ENCODE measurements around the gene CCR9. TPM values are rescaled to one million over a fixed set of nuclear protein-coding genes. Genes with fewer than 3 reads are reported as not detected.

The CCR9 gene
- total RNA-seq, 1 donor from 2014 or later: not detected

DNA sequence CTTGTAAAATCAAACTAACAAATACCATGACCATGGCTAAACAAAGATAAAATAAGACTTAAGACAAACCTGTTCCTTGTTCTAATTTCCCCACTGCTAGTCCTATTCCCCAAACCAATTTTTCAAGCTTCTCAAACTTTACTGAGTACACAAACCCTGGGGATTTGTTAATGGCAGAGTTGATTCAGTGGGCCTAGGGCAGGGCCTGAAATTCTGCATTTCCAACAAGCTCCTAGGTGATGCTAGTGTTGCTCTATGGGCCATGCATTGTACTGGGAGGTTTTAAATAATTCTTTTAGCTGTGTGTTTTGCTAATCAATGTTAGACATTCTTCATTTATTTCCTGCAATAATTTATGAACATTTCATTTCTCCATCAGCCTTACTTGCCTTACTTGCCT, 13.3 kb upstream of the CCR9 start:
- no peak for DNase-seq

DNA sequence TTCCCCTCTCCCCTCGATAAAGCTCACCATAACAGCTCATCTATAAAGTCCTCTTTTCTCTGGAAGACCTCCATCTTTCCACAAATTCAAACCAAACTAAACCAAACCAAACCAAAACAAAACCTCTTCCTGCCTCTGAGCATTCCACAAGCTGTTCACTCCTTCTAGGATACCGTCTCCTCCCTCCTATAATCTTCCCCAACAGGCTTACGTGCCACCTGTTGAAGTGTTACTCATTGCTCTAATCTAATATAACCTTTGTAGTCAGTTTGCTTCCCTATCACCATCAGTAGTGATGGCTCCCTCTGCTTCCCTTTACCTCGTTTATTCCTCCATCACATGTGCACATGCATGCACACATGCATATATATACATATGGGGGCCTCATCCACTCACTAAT, 12.7 kb upstream of the CCR9 start:
- DNase-seq: no peak

- DNase-seq: no peak
Observed at GRCh38 chr3:45874677-45875346, 11.5 kb upstream of the CCR9 start.

DNA sequence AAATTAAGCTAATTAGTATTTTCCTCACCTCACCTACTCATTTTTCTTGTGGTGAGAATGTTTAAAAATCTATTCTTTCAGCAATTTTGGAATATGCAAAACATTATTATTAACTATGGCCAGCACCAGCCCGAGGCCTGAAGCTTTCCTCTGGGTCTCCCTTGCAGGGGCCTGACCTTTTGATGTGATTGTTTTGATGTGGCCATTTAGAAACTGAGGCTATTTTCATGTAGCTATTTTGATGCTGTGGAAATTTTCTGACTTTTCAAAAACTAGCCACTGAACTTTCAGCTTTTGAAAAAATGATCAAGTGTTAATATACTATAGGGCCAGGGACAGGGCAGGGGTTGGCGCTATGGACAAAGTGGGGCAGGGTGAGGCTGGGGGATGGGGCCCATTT, 8.2 kb upstream of the CCR9 start:
- DNase-seq: no peak

DNA sequence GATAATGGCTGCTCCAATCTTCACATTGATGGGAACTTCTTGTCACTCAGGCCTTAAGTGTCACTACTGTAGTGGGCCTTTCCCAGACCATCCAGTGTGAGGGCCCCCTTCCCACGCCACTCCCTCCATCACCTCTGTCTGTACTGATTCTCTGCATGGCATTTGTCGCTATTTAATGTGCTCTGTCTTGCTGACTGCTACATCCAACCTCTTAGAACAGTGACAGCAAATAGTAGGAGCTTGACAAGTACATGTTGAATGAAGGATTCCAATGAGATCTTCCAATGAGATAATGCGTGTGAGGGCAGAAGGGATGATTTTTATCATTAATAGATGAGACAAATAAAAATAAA, 5.6 kb upstream of the CCR9 start:
- DNase-seq: no peak

DNA sequence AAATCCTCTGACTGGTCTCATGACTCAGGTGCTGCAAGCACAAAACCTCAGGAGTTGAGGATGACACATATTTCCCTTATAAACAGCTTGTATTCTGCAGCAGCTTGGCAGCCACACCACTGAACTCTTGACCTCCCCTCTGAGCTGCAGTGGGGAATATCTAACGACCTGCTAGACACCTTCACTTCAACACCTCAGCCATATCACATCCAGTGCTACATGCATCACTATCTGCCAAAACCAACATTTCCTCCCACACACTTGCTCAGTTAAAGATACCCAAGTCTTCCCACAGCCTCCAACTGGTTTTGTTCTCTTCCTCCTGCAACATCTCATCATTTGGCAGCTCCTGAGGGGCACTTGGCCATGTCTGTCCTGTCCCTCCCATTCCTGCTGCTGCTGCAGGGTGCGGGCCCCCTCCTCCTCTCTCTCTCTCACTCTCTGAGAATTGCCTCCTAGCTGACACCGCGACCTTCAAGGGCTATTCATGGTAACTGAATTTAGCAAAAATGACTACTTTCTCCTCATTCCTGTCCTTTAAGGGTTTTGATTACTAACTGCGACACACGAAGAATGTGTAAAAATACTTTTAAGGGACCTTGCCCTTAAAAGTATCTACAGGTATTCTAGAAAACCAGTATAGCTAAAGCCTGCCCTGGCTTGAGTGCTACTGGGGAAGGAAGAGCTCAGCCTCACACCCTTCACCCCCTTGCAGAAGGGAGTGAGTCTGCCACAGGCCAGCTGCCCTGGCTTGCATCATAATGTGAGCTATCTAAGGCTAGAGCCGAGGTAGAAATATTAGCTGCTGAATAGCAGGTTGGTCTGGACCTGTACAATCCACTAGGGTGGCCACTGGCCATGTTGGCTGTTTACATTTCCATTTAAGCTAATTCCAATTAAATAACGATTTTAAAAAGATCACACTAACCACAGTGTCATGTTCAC, 5.0 kb upstream of the CCR9 start:
- no peak for DNase-seq

GRCh38 chr3:45884368-45885201, 1.8 kb upstream of the CCR9 start:
- DNase-seq: no peak

- DNase-seq: no peak
Observed at GRCh38 chr3:45887285-45887684, 942 bp downstream of the CCR9 start.

GRCh38 chr3:45887759-45888511, 1.6 kb downstream of the CCR9 start:
- DNase-seq: no peak

GRCh38 chr3:45889337-45889736, 3.0 kb downstream of the CCR9 start:
- no peak for DNase-seq

DNA sequence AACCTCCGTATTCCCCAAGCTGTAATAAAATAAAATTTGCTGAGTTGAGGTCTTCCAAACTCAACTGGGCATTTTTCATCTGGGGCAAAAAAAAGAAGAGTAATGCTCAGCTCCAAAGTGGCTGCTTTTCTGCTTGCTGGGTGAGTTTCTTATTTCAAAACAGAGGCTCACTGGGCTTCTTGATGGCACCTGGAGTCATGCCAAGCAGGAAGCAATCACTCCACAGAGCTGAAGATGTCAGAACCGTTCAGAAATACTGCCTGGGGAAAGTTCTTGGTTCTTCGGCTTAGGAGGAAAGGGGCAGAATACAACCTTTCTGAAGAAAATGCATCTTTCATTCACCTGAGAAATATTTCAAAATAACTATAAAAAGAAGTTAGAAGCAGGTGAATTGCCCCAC, 4.1 kb downstream of the CCR9 start:
- DNase-seq: peak; percentile 17

GRCh38 chr3:45892161-45892560, 5.8 kb downstream of the CCR9 start:
- no peak for DNase-seq

- no peak for DNase-seq
Observed at GRCh38 chr3:45894015-45894414, 7.7 kb downstream of the CCR9 start.

GRCh38 chr3:45895686-45896468, 9.5 kb downstream of the CCR9 start:
- DNase-seq: no peak

DNA sequence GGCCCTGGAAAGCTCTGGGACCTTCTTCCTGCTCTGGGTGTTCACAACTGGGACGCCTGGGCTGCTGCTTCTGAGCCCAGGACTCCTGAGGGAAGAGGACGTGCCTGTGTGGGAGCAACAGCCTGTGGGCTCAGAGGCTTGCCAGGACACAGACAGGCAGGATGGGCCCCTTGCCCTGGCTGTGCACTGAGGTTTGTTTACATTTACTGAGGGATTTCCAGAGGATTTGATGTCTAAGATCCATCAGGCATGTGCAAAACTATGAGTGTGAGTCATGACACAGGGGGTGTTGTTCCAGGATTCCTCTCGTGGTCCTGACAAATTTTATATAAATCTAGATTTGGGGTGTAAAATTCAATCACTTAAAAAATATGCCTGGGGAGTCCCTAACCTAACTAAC, 10.6 kb downstream of the CCR9 start:
- DNase-seq: no peak

DNA sequence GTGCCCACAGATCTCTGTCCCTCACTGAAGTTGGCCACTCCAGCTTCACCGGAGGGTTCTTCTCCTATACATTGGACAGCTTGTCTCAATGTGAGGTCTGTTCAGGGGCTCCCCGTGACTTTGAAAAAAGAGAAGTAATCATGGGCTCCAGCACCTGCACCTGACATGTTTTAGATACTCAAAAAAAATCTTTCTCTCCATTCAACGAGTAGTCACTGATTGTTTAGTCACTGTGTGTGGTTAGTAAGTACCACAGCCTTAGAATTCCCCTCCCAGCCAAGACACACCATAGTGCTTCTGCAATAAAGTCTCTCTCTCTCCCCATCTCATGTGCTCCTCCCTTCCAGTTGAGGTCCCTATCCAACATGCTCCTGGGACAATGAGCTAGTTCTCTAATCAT, 18.6 kb downstream of the CCR9 start:
- DNase-seq: no peak

DNA sequence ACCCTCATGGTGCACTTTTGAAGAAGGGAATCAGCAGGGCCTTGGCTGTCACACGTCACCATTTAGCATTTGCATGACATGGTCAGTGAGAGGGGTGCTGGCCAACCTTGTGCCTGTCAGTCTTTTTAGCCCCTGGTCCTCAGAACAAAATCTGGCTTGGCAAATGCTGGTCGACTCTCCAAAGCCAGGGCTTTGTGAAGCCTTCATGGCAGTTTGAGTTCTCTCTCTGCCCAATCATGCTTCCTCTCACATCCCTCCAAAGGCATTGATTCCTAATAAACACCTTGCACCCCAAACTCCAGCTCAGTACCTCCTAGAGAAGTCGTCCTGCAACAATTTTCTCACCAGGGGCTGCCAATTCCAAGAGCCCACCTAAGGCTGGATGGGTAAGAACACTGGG, 19.4 kb downstream of the CCR9 start:
- DNase-seq: no peak

GRCh38 chr3:45906681-45907407, 20.5 kb downstream of the CCR9 start:
- peak; percentile 57 for DNase-seq

- DNase-seq: no peak
Observed at GRCh38 chr3:45907769-45908705, 21.7 kb downstream of the CCR9 start.

DNA sequence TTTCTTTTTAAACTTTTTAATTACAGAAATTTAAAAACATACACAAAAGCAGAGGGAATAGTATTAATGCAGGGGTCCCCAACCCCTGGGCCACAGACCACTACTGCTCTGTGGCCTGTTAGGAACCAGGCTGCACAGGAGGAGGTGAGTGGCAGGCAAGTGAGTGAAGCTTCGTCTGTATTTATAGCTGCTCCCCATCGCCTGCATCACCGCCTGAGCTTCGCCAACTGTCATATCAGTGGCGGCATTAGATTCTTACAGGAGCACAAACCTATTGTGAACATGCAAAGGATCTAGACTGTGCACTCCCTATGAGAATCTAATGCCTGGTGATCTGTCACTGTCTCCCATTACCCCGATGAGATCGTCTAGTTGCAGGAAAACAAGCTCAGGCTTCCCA, 22.4 kb downstream of the CCR9 start:
- no peak for DNase-seq
